HepG2 (cell line): ENCODE measurements around the gene CD58. TPM values are rescaled to one million over a fixed set of nuclear protein-coding genes. Genes with fewer than 3 reads are reported as not detected.

Experiments
- IKZF5 ChIP-seq: IDR thresholded peaks from 2 replicates; pipeline ENCODE4 v1.6.1; 2018; ENCODE audit warnings: missing genetic modification reagents, mild to moderate bottlenecking, missing compliant biosample characterization
- KLF12 ChIP-seq: sonication (generic); formaldehyde crosslinking; IDR thresholded peaks from 2 replicates; pipeline ENCODE4 v1.4.0; 2020; ENCODE audit warnings: missing genetic modification reagents, borderline replicate concordance
- PRDM10 ChIP-seq: sonication (generic); formaldehyde crosslinking; IDR thresholded peaks from 2 replicates; pipeline ENCODE4 v1.4.0; 2020; ENCODE audit warnings: low read depth, missing genetic modification reagents
- TERF1 ChIP-seq: sonication (generic); formaldehyde crosslinking; IDR thresholded peaks from 2 replicates; pipeline ENCODE4 v1.8.0; 2022; ENCODE audit warnings: mild to moderate bottlenecking, missing genetic modification reagents, moderate library complexity
- polyA plus RNA-seq, 8 experiments: library from polyadenylated mRNA; depleted of rRNA in 3 of 8; stranded (reverse) in 7 of 8; unstranded in 1 of 8; fragments of >200 nt; fragmentation: Illumina TruSeq in 4 of 8; extraction: Trizol in 4 of 8; gene quantifications; 2 replicates each; pipeline versions ENCODE4 v1.2.1 to v1.2.3, GENCODE V29; 2011 to 2016; ENCODE audit warnings: low read depth in 4 of 8, missing spikeins in 1 of 8, mixed read lengths in 1 of 8; ENCODE audit not compliant: insufficient read depth in 1 of 8
- total RNA-seq, 5 experiments: library from RNA; depleted of rRNA; stranded (reverse); fragments of >200 nt; fragmentation: Illumina TruSeq; extraction: Trizol; gene quantifications; 2 replicates each; pipeline ENCODE4 v1.2.3, GENCODE V29; 2016; ENCODE audit warnings: low read depth in 1 of 5

The CD58 gene
- total and polyA plus RNA-seq, 2 of the 13 experiments (the other 11 are each of a cell fraction or from before 2014, with no cell fraction given) = 9.4 to 13.5 TPM

- no peak for TF ChIP-seq PRDM10 (CRISPR knock-in tag)
- no peak for TF ChIP-seq TERF1 (CRISPR knock-in tag)
- TF ChIP-seq KLF12 (CRISPR knock-in tag) = no peak
- TF ChIP-seq IKZF5 (CRISPR knock-in tag) = no peak
Measured at GRCh38 chr1:116557323-116557878, 13.4 kb downstream of the CD58 start (continued).
